Type B pancreatic cell (in vitro differentiated cells): ENCODE data around the gene B3GALT5. TPM values are rescaled to one million over a fixed set of nuclear protein-coding genes. Genes with fewer than 3 reads are reported as not detected.

Experiments
- DNase-seq: peaks from one replicate; pipeline ENCODE4 v3.0.0; 2021; ENCODE audit warnings: mixed read lengths; ENCODE audit not compliant: unreplicated experiment; ENCODE audit errors: extremely low spot score
- H3K27ac Mint-ChIP-seq: 2 replicates; pipeline ENCODE4 v1.8.0; 2021; ENCODE audit warnings: mild to moderate bottlenecking, mixed read lengths
- H3K27me3 Mint-ChIP-seq: 2 replicates; pipeline ENCODE4 v1.8.0; 2021; ENCODE audit warnings: mixed read lengths
- H3K36me3 Mint-ChIP-seq: 2 replicates; pipeline ENCODE4 v1.8.0; 2021; ENCODE audit warnings: mixed read lengths
- H3K4me1 Mint-ChIP-seq: one replicate; pipeline ENCODE4 v1.8.0; 2021; ENCODE audit warnings: mixed read lengths; ENCODE audit not compliant: unreplicated experiment
- H3K4me3 Mint-ChIP-seq: 2 replicates; pipeline ENCODE4 v1.8.0; 2021; ENCODE audit warnings: mild to moderate bottlenecking, mixed read lengths
- H3K9me3 Mint-ChIP-seq: 2 replicates; pipeline ENCODE4 v1.8.0; 2021; ENCODE audit warnings: mixed read lengths
- total RNA-seq: library from RNA; stranded (reverse); gene quantifications from 2 replicates; pipeline ENCODE4 v1.2.1, GENCODE V29; 2021; ENCODE audit warnings: low replicate concordance
- TF ChIP-seq, protein P1 (sequence below): fragments of 200-600 bp; sonication (generic); conservative IDR thresholded peaks from 2 replicates; pipeline ENCODE4 v1.5.0; 2021; ENCODE audit warnings: antibody characterized with exemption, mild to moderate bottlenecking

B3GALT5 gene
- total RNA-seq, 1 donor from 2014 or later = 14.2 TPM

DNA sequence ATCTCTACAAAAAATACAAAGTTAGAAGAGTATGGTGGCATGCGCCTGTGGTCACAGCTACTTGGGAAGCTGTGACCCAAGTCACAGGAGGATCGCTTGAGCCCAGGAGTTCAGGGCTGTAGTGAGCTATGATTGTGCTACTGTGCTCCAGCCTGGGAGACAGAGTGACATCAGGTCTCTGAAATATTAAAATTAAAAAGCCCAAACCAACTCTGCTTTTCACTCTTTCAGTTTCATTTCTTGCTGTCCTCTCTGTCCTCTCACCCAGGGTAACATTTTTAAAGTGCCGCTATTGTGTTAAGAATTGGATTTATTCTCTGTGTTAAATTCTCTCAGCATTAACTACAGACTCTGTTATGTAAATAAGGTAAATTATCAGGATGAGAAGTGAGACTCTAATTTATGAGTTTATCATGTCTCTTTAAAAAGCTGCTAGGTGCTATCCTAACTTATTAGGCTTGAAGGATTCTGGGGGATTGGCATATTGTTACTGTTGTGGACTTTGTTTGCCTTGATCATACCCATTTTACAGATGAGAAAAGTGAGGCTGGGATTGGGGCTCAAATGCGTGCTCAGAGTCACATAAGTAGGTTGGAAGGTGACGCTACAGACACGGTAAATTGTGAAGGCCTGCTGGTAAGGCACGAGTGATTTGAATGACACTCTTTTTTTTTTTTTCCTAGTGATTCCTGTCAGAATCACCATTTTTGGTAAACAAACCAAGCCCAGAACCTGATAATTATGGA, 46.5 kb downstream of the B3GALT5 start:
- TF ChIP-seq, protein P1, sequence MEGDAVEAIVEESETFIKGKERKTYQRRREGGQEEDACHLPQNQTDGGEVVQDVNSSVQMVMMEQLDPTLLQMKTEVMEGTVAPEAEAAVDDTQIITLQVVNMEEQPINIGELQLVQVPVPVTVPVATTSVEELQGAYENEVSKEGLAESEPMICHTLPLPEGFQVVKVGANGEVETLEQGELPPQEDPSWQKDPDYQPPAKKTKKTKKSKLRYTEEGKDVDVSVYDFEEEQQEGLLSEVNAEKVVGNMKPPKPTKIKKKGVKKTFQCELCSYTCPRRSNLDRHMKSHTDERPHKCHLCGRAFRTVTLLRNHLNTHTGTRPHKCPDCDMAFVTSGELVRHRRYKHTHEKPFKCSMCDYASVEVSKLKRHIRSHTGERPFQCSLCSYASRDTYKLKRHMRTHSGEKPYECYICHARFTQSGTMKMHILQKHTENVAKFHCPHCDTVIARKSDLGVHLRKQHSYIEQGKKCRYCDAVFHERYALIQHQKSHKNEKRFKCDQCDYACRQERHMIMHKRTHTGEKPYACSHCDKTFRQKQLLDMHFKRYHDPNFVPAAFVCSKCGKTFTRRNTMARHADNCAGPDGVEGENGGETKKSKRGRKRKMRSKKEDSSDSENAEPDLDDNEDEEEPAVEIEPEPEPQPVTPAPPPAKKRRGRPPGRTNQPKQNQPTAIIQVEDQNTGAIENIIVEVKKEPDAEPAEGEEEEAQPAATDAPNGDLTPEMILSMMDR = no peak
- no peaks in the 10 kb centered on the region for H3K9me3 Mint-ChIP-seq
- H3K4me3 Mint-ChIP-seq = no peak overlapping the region
- no peaks in the 10 kb centered on the region for H3K27me3 Mint-ChIP-seq
- H3K36me3 Mint-ChIP-seq = peaks cover 16% of the 10 kb centered on the region
- H3K27ac Mint-ChIP-seq = peak overlapping the region; percentile 35
- DNase-seq = no peak
- H3K4me1 Mint-ChIP-seq = peaks cover 9% of the 10 kb centered on the region

DNA sequence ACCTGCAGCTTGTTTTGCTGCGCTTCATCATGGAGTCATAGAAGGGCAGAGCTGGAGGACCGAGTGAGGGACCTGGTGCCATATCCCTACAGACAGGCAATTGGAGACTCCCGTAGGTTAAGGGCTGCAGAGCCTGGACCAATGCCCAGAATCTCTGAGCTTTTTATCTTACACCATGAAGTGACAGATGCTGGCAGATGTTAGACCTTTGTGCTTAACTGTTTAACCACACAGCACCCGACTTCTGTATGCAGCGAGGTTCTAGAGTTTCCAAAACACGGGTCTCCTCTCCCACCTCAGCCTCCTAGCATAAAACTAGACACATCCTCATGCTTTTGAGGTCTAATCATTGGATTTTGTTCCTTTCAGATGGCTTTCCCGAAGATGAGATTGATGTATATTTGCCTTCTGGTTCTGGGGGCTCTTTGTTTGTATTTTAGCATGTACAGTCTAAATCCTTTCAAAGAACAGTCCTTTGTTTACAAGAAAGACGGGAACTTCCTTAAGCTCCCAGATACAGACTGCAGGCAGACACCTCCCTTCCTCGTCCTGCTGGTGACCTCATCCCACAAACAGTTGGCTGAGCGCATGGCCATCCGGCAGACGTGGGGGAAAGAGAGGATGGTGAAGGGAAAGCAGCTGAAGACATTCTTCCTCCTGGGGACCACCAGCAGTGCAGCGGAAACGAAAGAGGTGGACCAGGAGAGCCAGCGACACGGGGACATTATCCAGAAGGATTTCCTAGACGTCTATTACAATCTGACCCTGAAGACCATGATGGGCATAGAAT, 47.6 kb downstream of the B3GALT5 start:
- H3K27ac Mint-ChIP-seq = peak overlapping the region; percentile 88
- TF ChIP-seq, protein P1 = no peak
- peaks cover 16% of the 10 kb centered on the region for H3K36me3 Mint-ChIP-seq
- no peaks in the 10 kb centered on the region for H3K9me3 Mint-ChIP-seq
- no peaks in the 10 kb centered on the region for H3K27me3 Mint-ChIP-seq
- H3K4me1 Mint-ChIP-seq = peaks cover 9% of the 10 kb centered on the region
- DNase-seq = no peak
- no peak overlapping the region for H3K4me3 Mint-ChIP-seq

DNA sequence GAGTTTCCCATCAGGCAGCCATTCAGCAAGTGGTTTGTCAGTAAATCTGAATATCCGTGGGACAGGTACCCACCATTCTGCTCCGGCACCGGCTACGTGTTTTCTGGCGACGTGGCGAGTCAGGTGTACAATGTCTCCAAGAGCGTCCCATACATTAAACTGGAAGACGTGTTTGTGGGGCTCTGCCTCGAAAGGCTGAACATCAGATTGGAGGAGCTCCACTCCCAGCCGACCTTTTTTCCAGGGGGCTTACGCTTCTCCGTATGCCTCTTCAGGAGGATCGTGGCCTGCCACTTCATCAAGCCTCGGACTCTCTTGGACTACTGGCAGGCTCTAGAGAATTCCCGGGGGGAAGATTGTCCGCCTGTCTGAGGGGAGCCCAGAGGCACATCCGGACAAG, 48.4 kb downstream of the B3GALT5 start:
- Mint-ChIP-seq H3K9me3 (no peaks in the 10 kb centered on the region), H3K27ac (no peak overlapping the region), H3K4me1 (peaks cover 9% of the 10 kb centered on the region), H3K27me3 (no peaks in the 10 kb centered on the region), H3K36me3 (peaks cover 19% of the 10 kb centered on the region), H3K4me3 (no peak overlapping the region)
- TF ChIP-seq, protein P1 = no peak
- no peak for DNase-seq

DNA sequence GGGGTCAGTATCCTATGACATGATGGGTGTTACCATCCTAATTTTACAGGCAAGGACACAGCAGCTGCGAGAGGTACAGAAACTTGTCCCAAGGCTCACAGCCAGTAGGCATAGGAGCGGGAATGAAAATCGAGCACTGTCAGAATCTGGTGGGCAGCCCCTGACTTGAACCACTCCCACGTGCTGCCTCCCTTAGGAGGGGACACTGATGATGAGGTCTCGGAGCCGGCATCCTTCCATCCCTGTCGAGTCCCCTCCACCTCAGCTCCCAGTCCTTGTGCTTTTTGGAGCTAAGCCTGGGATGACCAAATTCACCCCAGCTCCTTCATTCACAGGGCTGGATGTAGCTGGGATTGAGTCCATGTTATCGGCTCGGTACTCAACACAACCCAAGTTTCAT, 49.0 kb downstream of the B3GALT5 start:
- Mint-ChIP-seq H3K4me1 (peaks cover 11% of the 10 kb centered on the region), H3K36me3 (peaks cover 14% of the 10 kb centered on the region), H3K27me3 (no peaks in the 10 kb centered on the region), H3K4me3 (no peak overlapping the region), H3K9me3 (no peaks in the 10 kb centered on the region), H3K27ac (no peak overlapping the region)
- no peak for DNase-seq
- TF ChIP-seq, protein P1 = no peak

DNA sequence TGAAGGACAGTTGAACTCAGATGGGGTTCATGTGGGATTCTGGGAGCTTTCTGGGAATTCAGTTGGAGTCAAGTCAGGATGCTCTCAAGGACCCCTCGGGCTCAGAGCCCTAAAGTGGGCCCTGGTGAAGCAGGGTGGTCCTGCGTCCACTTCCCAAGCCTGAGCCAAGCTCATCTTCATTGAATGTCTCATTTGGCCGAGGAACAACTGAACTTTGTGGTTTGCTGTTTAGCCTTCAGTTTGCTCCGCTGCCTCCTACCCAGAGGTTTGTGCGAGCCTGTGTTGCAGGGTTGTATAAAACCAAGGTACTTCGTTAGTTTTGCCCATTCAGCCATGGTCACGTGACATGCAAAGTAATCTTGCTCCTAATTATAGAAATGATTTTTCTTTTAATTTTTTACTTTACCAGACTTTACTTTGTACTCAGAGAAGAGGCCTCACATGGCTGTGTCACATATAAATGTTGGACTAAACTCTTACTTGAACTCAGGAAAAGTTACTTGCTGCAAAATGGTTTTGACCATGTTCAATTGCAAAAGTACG, 49.7 kb downstream of the B3GALT5 start:
- Mint-ChIP-seq H3K9me3 (no peaks in the 10 kb centered on the region), H3K36me3 (peaks cover 14% of the 10 kb centered on the region), H3K4me3 (no peak overlapping the region), H3K27ac (no peak overlapping the region), H3K27me3 (no peaks in the 10 kb centered on the region), H3K4me1 (peaks cover 17% of the 10 kb centered on the region)
- TF ChIP-seq, protein P1 = no peak
- DNase-seq = no peak
